SK-N-SH (cell line): Measurements from ENCODE around the gene NCKAP5. TPM values are rescaled to one million over a fixed set of nuclear protein-coding genes. Genes with fewer than 3 reads are reported as not detected.

ENCODE experiments used
- CTCF ChIA-PET: fragments of 300-600, 350-600 bp; formaldehyde crosslinking; extraction: SDS; loops from one replicate; lab custom pipeline; 2021; lab: Yijun Ruan, JAX
- POLR2A ChIA-PET: fragments of 350-600 bp; sonication (Branson Sonifier 250); formaldehyde crosslinking; extraction: SDS; loops from one replicate; lab custom pipeline; 2020; ENCODE audit warnings: antibody characterized with exemption, inconsistent platforms; lab: Yijun Ruan, JAX
- DNase-seq: peaks from one replicate; pipeline ENCODE4 v3.0.0; 2012
- H2AFZ ChIP-seq: fragments of 200-600 bp; sonication (generic); 2 replicates; pipeline ENCODE4 v1.8.1; 2016; ENCODE audit warnings: antibody characterized with exemption, mild to moderate bottlenecking, low read depth
- H3F3A ChIP-seq: fragments of 200-600 bp; sonication (generic); replicated peaks from 2 replicates; pipeline ENCODE3; 2016; ENCODE audit warnings: antibody characterized with exemption, mild to moderate bottlenecking; ENCODE audit not compliant: insufficient read depth
- H3K27ac ChIP-seq, 2 experiments: fragments of 200-500 bp in 1 of 2; fragments of 200-600 bp in 1 of 2; sonication (Bioruptor generic) in 1 of 2; sonication (generic), shearing (Covaris generic) in 1 of 2; 2 replicates each; pipeline versions ENCODE4 v1.5.1 to v1.6.1; 2014 to 2016; ENCODE audit warnings: low read depth in 2 of 2, inconsistent platforms in 1 of 2, low read length in 1 of 2, mild to moderate bottlenecking in 1 of 2, mixed read lengths in 1 of 2
- H3K27me3 ChIP-seq: fragments of 200-600 bp; sonication (generic), shearing (Covaris generic); 2 replicates; pipeline ENCODE4 v1.6.1; 2016; ENCODE audit warnings: mixed run types; ENCODE audit not compliant: insufficient read depth
- H3K36me3 ChIP-seq, 2 experiments: fragments of 200-500 bp in 1 of 2; fragments of 200-600 bp in 1 of 2; sonication (Bioruptor generic) in 1 of 2; sonication (generic) in 1 of 2; replicated peaks in 1 of 2; 2 replicates each; pipeline versions ENCODE3 to v1.5.1; 2014 to 2016; ENCODE audit warnings: low read length in 1 of 2, mild to moderate bottlenecking in 1 of 2; ENCODE audit not compliant: insufficient read depth in 2 of 2, control insufficient read depth in 1 of 2
- H3K4me1 ChIP-seq, 2 experiments: fragments of 200-500 bp in 1 of 2; fragments of 200-600 bp in 1 of 2; sonication (Bioruptor generic) in 1 of 2; sonication (generic), shearing (Covaris generic) in 1 of 2; 2 replicates each; pipeline versions ENCODE4 v1.5.1 to v1.6.1; 2014 to 2016; ENCODE audit warnings: low read depth in 1 of 2, low read length in 1 of 2, mixed run types in 1 of 2; ENCODE audit not compliant: insufficient read depth in 2 of 2, control insufficient read depth in 1 of 2
- H3K4me2 ChIP-seq: fragments of 200-600 bp; sonication (generic), shearing (Covaris generic); 2 replicates; pipeline ENCODE4 v1.6.1; 2017; ENCODE audit warnings: mixed run types
- H3K4me3 ChIP-seq, 2 experiments: fragments of 200-500 bp in 1 of 2; fragments of 200-600 bp in 1 of 2; sonication (Bioruptor generic) in 1 of 2; sonication (generic), shearing (Covaris generic) in 1 of 2; 2 replicates each; pipeline versions ENCODE4 v1.5.1 to v1.8.1; 2014 to 2016; ENCODE audit warnings: low read depth in 2 of 2, inconsistent platforms in 1 of 2, low read length in 1 of 2, mild to moderate bottlenecking in 1 of 2, mixed read lengths in 1 of 2, moderate library complexity in 1 of 2
- H3K79me2 ChIP-seq: fragments of 200-600 bp; sonication (generic); 2 replicates; pipeline ENCODE4 v1.8.1; 2017; ENCODE audit warnings: mild to moderate bottlenecking; ENCODE audit not compliant: insufficient read depth
- H3K9ac ChIP-seq: fragments of 200-600 bp; sonication (generic); 2 replicates; pipeline ENCODE4 v1.6.1; 2017; ENCODE audit warnings: mixed run types
- H3K9me2 ChIP-seq: fragments of 200-600 bp; sonication (generic); 2 replicates; pipeline ENCODE4 v1.6.1; 2017; ENCODE audit warnings: mixed run types
- H3K9me3 ChIP-seq: fragments of 200-600 bp; sonication (generic); 2 replicates; pipeline ENCODE4 v1.6.1; 2017; ENCODE audit warnings: mixed run types, mild to moderate bottlenecking, moderate library complexity
- H4K20me1 ChIP-seq: fragments of 200-600 bp; sonication (generic); 2 replicates; pipeline ENCODE4 v1.6.1; 2017; ENCODE audit warnings: mild to moderate bottlenecking, mixed run types; ENCODE audit not compliant: insufficient read depth
- CHD2 ChIP-seq: fragments of 150-350 bp; IDR thresholded peaks from 2 replicates; pipeline ENCODE4 v1.6.1; 2018; ENCODE audit warnings: low read length; ENCODE audit not compliant: partially characterized antibody
- ELF1 ChIP-seq: IDR thresholded peaks from 2 replicates; pipeline ENCODE4 v1.4.0; 2012
- EZH2phosphoT487 ChIP-seq: fragments of 200-600 bp; sonication (generic); IDR thresholded peaks from 2 replicates; pipeline ENCODE4 v1.6.1; 2017; ENCODE audit warnings: low read depth, mixed run types, mild to moderate bottlenecking, antibody characterized with exemption, moderate library complexity, borderline replicate concordance
- FOSL2 ChIP-seq: IDR thresholded peaks from 2 replicates; pipeline ENCODE4 v1.4.0; 2012; ENCODE audit warnings: low read depth, mild to moderate bottlenecking, moderate library complexity, borderline replicate concordance
- FOXM1 ChIP-seq: IDR thresholded peaks from 2 replicates; pipeline ENCODE4 v1.4.0; 2012; ENCODE audit warnings: low read depth, mild to moderate bottlenecking
- GATA2 ChIP-seq: sonication (generic); formaldehyde crosslinking; IDR thresholded peaks from 2 replicates; pipeline ENCODE4 v1.5.0; 2020; ENCODE audit warnings: mild to moderate bottlenecking, missing genetic modification reagents
- MAX ChIP-seq: IDR thresholded peaks from 2 replicates; pipeline ENCODE4 v1.4.0; 2012; ENCODE audit warnings: low read depth
- MEF2A ChIP-seq: IDR thresholded peaks from 2 replicates; pipeline ENCODE4 v1.4.0; 2012; ENCODE audit warnings: low read depth, borderline replicate concordance
- MXI1 ChIP-seq: IDR thresholded peaks from 2 replicates; pipeline ENCODE4 v1.6.1; 2012; ENCODE audit warnings: mild to moderate bottlenecking, low read depth, low read length, improper control_type of control experiment
- NFIC ChIP-seq: IDR thresholded peaks from 2 replicates; pipeline ENCODE4 v1.4.0; 2012; ENCODE audit warnings: borderline replicate concordance
- NRF1 ChIP-seq: IDR thresholded peaks from 2 replicates; pipeline ENCODE4 v1.6.1; 2012; ENCODE audit warnings: low read depth, mild to moderate bottlenecking, low read length
- POLR2AphosphoS5 ChIP-seq: IDR thresholded peaks from 2 replicates; pipeline ENCODE4 v1.6.1; 2012; ENCODE audit warnings: low read depth, low read length
- REST ChIP-seq: IDR thresholded peaks from 2 replicates; pipeline ENCODE4 v1.6.1; 2012; ENCODE audit warnings: mild to moderate bottlenecking, low read depth, low read length, moderate library complexity
- RFX5 ChIP-seq: IDR thresholded peaks from 2 replicates; pipeline ENCODE4 v1.6.1; 2012; ENCODE audit warnings: mild to moderate bottlenecking, improper control_type of control experiment, low read length
- RXRA ChIP-seq: IDR thresholded peaks from 2 replicates; pipeline ENCODE4 v1.4.0; 2012; ENCODE audit warnings: low read depth, mild to moderate bottlenecking, borderline replicate concordance
- SMC3 ChIP-seq: IDR thresholded peaks from 2 replicates; pipeline ENCODE4 v1.6.1; 2012; ENCODE audit warnings: low read depth, low read length, improper control_type of control experiment
- TAF1 ChIP-seq: IDR thresholded peaks from 2 replicates; pipeline ENCODE4 v1.6.1; 2012; ENCODE audit warnings: low read depth, mild to moderate bottlenecking, low read length, moderate library complexity, borderline replicate concordance
- TEAD4 ChIP-seq: IDR thresholded peaks from 2 replicates; pipeline ENCODE4 v1.4.0; 2012; ENCODE audit warnings: mild to moderate bottlenecking, borderline replicate concordance; ENCODE audit not compliant: insufficient read depth
- USF2 ChIP-seq: fragments of 150-350 bp; IDR thresholded peaks from 2 replicates; pipeline ENCODE4 v1.6.1; 2017; ENCODE audit warnings: antibody characterized with exemption, low read length, low read depth, borderline replicate concordance
- YY1 ChIP-seq: IDR thresholded peaks from 2 replicates; pipeline ENCODE4 v1.4.0; 2012; ENCODE audit warnings: low read depth, mild to moderate bottlenecking
- ZBTB33 ChIP-seq: IDR thresholded peaks from 2 replicates; pipeline ENCODE4 v1.4.0; 2012; ENCODE audit warnings: low read depth, borderline replicate concordance
- WGBS: methylation state at CpG from one replicate; pipeline ENCODE4 v1.1.6; 2017; ENCODE audit warnings: low lambda C conversion rate; 5-methylcytosine and 5-hydroxymethylcytosine counted together
- polyA plus RNA-seq, 3 experiments: library from polyadenylated mRNA; depleted of rRNA; stranded (reverse); fragments of >200 nt; gene quantifications; 2 replicates each; pipeline ENCODE4 v1.2.3, GENCODE V29; 2012

The NCKAP5 gene
- polyA plus RNA-seq, 1 of the 3 experiments (the other 2 are of a cell fraction), result 0.02 TPM

GRCh38 chr2:133271105-133271504, 297.2 kb downstream of the NCKAP5 start:
- Histone ChIP-seq H3K4me3 (no peak overlapping the region), H3F3A (no peaks in the 10 kb centered on the region), H4K20me1 (no peaks in the 10 kb centered on the region), H3K27me3 (no peaks in the 10 kb centered on the region), H3K4me1 (no peaks in the 10 kb centered on the region; a peak in 1 of 4 replicates), H3K36me3 (no peaks in the 10 kb centered on the region), H3K79me2 (no peaks in the 10 kb centered on the region), H3K4me2 (no peak overlapping the region), H2AFZ (no peak overlapping the region), H3K9me3 (no peaks in the 10 kb centered on the region), H3K9me2 (no peaks in the 10 kb centered on the region), H3K9ac (no peak overlapping the region), H3K27ac (no peak overlapping the region)
- TF ChIP-seq TAF1 (no peak), MAX (no peak), TEAD4 (no peak), MXI1 (no peak), REST (no peak), USF2 (no peak), MEF2A (no peak)
- ChIA-PET CTCF (interaction anchor here (1.1 kb wide), 1 partner anchor 10 kb away, joined by 3 read pairs; no protein-coding TSS in a partner anchor), POLR2A (no interaction called here)
- 65% methylated on average over 4 of the region's 4 CpGs for WGBS
- no peak for DNase-seq

- Histone ChIP-seq H3K36me3 (no peaks in the 10 kb centered on the region), H3K27me3 (no peaks in the 10 kb centered on the region), H3K9ac (no peak overlapping the region), H3K27ac (no peak overlapping the region), H3K9me3 (no peaks in the 10 kb centered on the region), H3K4me3 (no peak overlapping the region), H4K20me1 (no peaks in the 10 kb centered on the region), H3K4me1 (no peaks in the 10 kb centered on the region; a peak in 1 of 4 replicates), H3K4me2 (no peak overlapping the region), H3K79me2 (no peaks in the 10 kb centered on the region), H3F3A (no peaks in the 10 kb centered on the region), H3K9me2 (no peaks in the 10 kb centered on the region), H2AFZ (no peak overlapping the region)
- ChIA-PET CTCF (no interaction called here), POLR2A (no interaction called here)
- DNase-seq, result no peak
- WGBS, result 79% methylated on average over 5 of the region's 5 CpGs
- TF ChIP-seq YY1 (no peak), FOXM1 (no peak), POLR2AphosphoS5 (no peak), NFIC (no peak), EZH2phosphoT487 (no peak), RFX5 (no peak), TEAD4 (no peak), FOSL2 (no peak), SMC3 (no peak), TAF1 (no peak), ELF1 (no peak), ZBTB33 (no peak), CHD2 (no peak), RXRA (no peak), GATA2 (CRISPR knock-in tag) (no peak), NRF1 (no peak)
Measured at GRCh38 chr2:133270550-133270949, 297.7 kb downstream of the NCKAP5 start.
